ENCODE data around the gene ALDH4A1.
A peak's percentile ranks its signal among the peaks of the same experiment; 100 is the strongest.

The ALDH4A1 gene

GRCh38 chr1:18939398-18940302 is 37.3 kb upstream of the ALDH4A1 start:
- DNase-seq (ENCODE audit: low read depth), result peak; percentile 78

- no peak for DNase-seq (ENCODE audit: low read depth)
Measured at GRCh38 chr1:18938707-18939070, 36.3 kb upstream of the ALDH4A1 start.

GRCh38 chr1:18938008-18938706 is 35.8 kb upstream of the ALDH4A1 start:
- peak; percentile 34 for DNase-seq (ENCODE audit: low read depth)

GRCh38 chr1:18937539-18937938 is 35.2 kb upstream of the ALDH4A1 start:
- DNase-seq (ENCODE audit: low read depth), result no peak

- DNase-seq (ENCODE audit: low read depth), result peak; percentile 38
Measured at GRCh38 chr1:18936814-18937481, 34.6 kb upstream of the ALDH4A1 start.

GRCh38 chr1:18936471-18936813 is 34.1 kb upstream of the ALDH4A1 start:
- no peak for DNase-seq (ENCODE audit: low read depth)

GRCh38 chr1:18934205-18935000 is 32.0 kb upstream of the ALDH4A1 start:
- no peak for DNase-seq (ENCODE audit: low read depth)

GRCh38 chr1:18932879-18933278 is 30.5 kb upstream of the ALDH4A1 start:
- DNase-seq (ENCODE audit: low read depth), result no peak

- DNase-seq (ENCODE audit: low read depth), result peak; percentile 32
Measured at GRCh38 chr1:18932387-18932786, 30.0 kb upstream of the ALDH4A1 start.

- DNase-seq (ENCODE audit: low read depth), result no peak
Measured at GRCh38 chr1:18931730-18932129, 29.4 kb upstream of the ALDH4A1 start.

- peak; percentile 79 for DNase-seq (ENCODE audit: low read depth)
Measured at GRCh38 chr1:18929686-18930085, 27.3 kb upstream of the ALDH4A1 start.

- no peak for DNase-seq (ENCODE audit: low read depth)
Measured at GRCh38 chr1:18928985-18929384, 26.6 kb upstream of the ALDH4A1 start.

- no peak for DNase-seq (ENCODE audit: low read depth)
Measured at GRCh38 chr1:18928406-18928805, 26.1 kb upstream of the ALDH4A1 start.

- DNase-seq (ENCODE audit: low read depth), result peak; percentile 48
Measured at GRCh38 chr1:18927654-18928272, 25.4 kb upstream of the ALDH4A1 start.

GRCh38 chr1:18927082-18927653 is 24.8 kb upstream of the ALDH4A1 start:
- DNase-seq (ENCODE audit: low read depth), result no peak

GRCh38 chr1:18926315-18927081 is 24.1 kb upstream of the ALDH4A1 start:
- DNase-seq (ENCODE audit: low read depth), result peak; percentile 98

- no peak for DNase-seq (ENCODE audit: low read depth)
Measured at GRCh38 chr1:18925279-18925678, 22.9 kb upstream of the ALDH4A1 start.

- peak; percentile 72 for DNase-seq (ENCODE audit: low read depth)
Measured at GRCh38 chr1:18924221-18924691, 21.9 kb upstream of the ALDH4A1 start.

- peak; percentile 64 for DNase-seq (ENCODE audit: low read depth)
Measured at GRCh38 chr1:18923756-18924211, 21.4 kb upstream of the ALDH4A1 start.
